Tibial nerve (tissue), 4 donors: ENCODE measurements around the gene SP5. TPM values are rescaled to one million over a fixed set of nuclear protein-coding genes. Genes with fewer than 3 reads are reported as not detected.
"Not testable (repeated sequence)": the region's sequence is repeated elsewhere in the genome, so short reads cannot be mapped to it uniquely, and the experiment has no call there.

Experiments
- DNase-seq, 2 donors: peaks; one replicate each; pipeline ENCODE4 v3.0.0-alpha.2; 2019; ENCODE audit warnings: low spot score in 2 of 2
- H3K27ac ChIP-seq, 4 donors: fragments of 200-600 bp; sonication (generic) in 3 of 4; one replicate each; pipeline ENCODE4 v1.5.1; 2017 to 2019; ENCODE audit warnings: mild to moderate bottlenecking in 1 of 4
- H3K27me3 ChIP-seq, 2 donors: fragments of 200-600 bp; sonication (generic) in 1 of 2; one replicate each; pipeline versions ENCODE4 v1.5.1 to v1.6.0; 2017 to 2019
- H3K36me3 ChIP-seq, 3 donors: fragments of 200-600 bp; sonication (generic); one replicate each; pipeline ENCODE4 v1.5.1; 2018 to 2019
- H3K4me1 ChIP-seq, 4 donors: fragments of 200-600 bp; sonication (generic) in 3 of 4; one replicate each; pipeline ENCODE4 v1.5.1; 2017 to 2019
- H3K4me3 ChIP-seq, 4 donors: fragments of 200-600 bp; sonication (generic) in 3 of 4; one replicate each; pipeline ENCODE4 v1.5.1; 2017 to 2019; ENCODE audit warnings: mild to moderate bottlenecking in 1 of 4, moderate library complexity in 1 of 4
- H3K9me3 ChIP-seq, 4 donors: fragments of 200-600 bp; sonication (generic) in 3 of 4; one replicate each; pipeline ENCODE4 v1.5.1; 2017 to 2019
- CTCF ChIP-seq, 5 experiments: fragments of 200-600 bp in 3 of 5; fragments of 450-650 bp in 2 of 5; sonication (generic) in 3 of 5; IDR thresholded peaks; one replicate each; pipeline ENCODE4 v1.5.1; 2016 to 2019; ENCODE audit warnings: antibody characterized with exemption in 5 of 5, mild to moderate bottlenecking in 3 of 5, moderate library complexity in 2 of 5
- EP300 ChIP-seq, 2 donors: sonication (generic); formaldehyde crosslinking; IDR thresholded peaks; one replicate each; pipeline ENCODE4 v1.6.1; 2017; ENCODE audit warnings: antibody characterized with exemption in 2 of 2, mild to moderate bottlenecking in 1 of 2
- POLR2A ChIP-seq, 2 donors: fragments of 450-650 bp; IDR thresholded peaks; one replicate each; pipeline ENCODE4 v1.6.1; 2017; ENCODE audit warnings: antibody characterized with exemption in 2 of 2, mild to moderate bottlenecking in 2 of 2, moderate library complexity in 2 of 2
- WGBS, 2 donors: methylation state at CpG; one replicate each; pipeline ENCODE4 v1.1.5; 2018; 5-methylcytosine and 5-hydroxymethylcytosine counted together
- total RNA-seq, 4 donors: library from RNA; depleted of rRNA; stranded (reverse); fragments of >200 nt; gene quantifications; one replicate each; pipeline ENCODE4 v1.1.0, GENCODE V29; 2016

SP5 gene
- total RNA-seq, 4 donors from 2014 or later: 6.6 to 14.1 (median 8.4) TPM

- Histone ChIP-seq H3K27ac (no peak overlapping the region), H3K36me3 (no peaks in the 10 kb centered on the region), H3K4me1 (no peaks in the 10 kb centered on the region), H3K9me3 (no peaks in the 10 kb centered on the region), H3K4me3 (no peak overlapping the region), H3K27me3 (no peaks in the 10 kb centered on the region)
- no peak for DNase-seq
- 89 to 91% methylated on average over 9 of the region's 9 CpGs for WGBS, 2 donors
- no peak for TF ChIP-seq POLR2A (IDR thresholded peaks at IDR 0.05)
- no peak for TF ChIP-seq EP300 (IDR thresholded peaks at IDR 0.05)
These were observed 44.1 kb upstream of the SP5 start for GRCh38 chr2:170671079-170671478.

- not testable (repeated sequence) for H3K4me3 ChIP-seq, H3K27me3 ChIP-seq, H3K4me1 ChIP-seq, DNase-seq, H3K9me3 ChIP-seq, H3K27ac ChIP-seq, H3K36me3 ChIP-seq
These were observed 40.9 kb upstream of the SP5 start for GRCh38 chr2:170674282-170674681.

GRCh38 chr2:170675701-170676100, 39.4 kb upstream of the SP5 start:
- Histone ChIP-seq H3K4me1 (no peaks in the 10 kb centered on the region), H3K9me3 (no peaks in the 10 kb centered on the region), H3K27me3 (no peaks in the 10 kb centered on the region), H3K36me3 (no peaks in the 10 kb centered on the region), H3K27ac (no peak overlapping the region), H3K4me3 (no peak overlapping the region)
- WGBS, 2 donors: 87 to 93% methylated on average over 6 of the region's 6 CpGs
- no peak for TF ChIP-seq EP300 (IDR thresholded peaks at IDR 0.05)
- TF ChIP-seq CTCF (IDR thresholded peaks at IDR 0.05): no peak
- TF ChIP-seq POLR2A (IDR thresholded peaks at IDR 0.05): no peak
- no peak for DNase-seq

GRCh38 chr2:170679607-170680079, 35.5 kb upstream of the SP5 start:
- 43% methylated on average over 5 of the region's 5 CpGs for WGBS, 2 donors
- Histone ChIP-seq H3K36me3 (no peaks in the 10 kb centered on the region), H3K4me1 (no peaks in the 10 kb centered on the region), H3K9me3 (no peaks in the 10 kb centered on the region), H3K27me3 (no peaks in the 10 kb centered on the region), H3K4me3 (no peak overlapping the region), H3K27ac (no peak overlapping the region)
- DNase-seq: no peak
- TF ChIP-seq POLR2A (IDR thresholded peaks at IDR 0.05) (no peak), CTCF (IDR thresholded peaks at IDR 0.05) (no peak)

GRCh38 chr2:170680172-170680941, 34.8 kb upstream of the SP5 start:
- H3K4me1 ChIP-seq: no peaks in the 10 kb centered on the region
- no peaks in the 10 kb centered on the region for H3K9me3 ChIP-seq
- no peak overlapping the region for H3K27ac ChIP-seq
- TF ChIP-seq POLR2A (IDR thresholded peaks at IDR 0.05): no peak
- no peak for TF ChIP-seq EP300 (IDR thresholded peaks at IDR 0.05)
- TF ChIP-seq CTCF (IDR thresholded peaks at IDR 0.05): no peak
- 51 to 56% methylated on average over 2 of the region's 2 CpGs for WGBS, 2 donors
- DNase-seq: no peak
- H3K36me3 ChIP-seq: no peaks in the 10 kb centered on the region
- no peak overlapping the region for H3K4me3 ChIP-seq
- H3K27me3 ChIP-seq: no peaks in the 10 kb centered on the region

GRCh38 chr2:170681311-170681710, 33.8 kb upstream of the SP5 start:
- H3K4me3 ChIP-seq: no peak overlapping the region
- H3K4me1 ChIP-seq: no peaks in the 10 kb centered on the region
- H3K9me3 ChIP-seq: no peaks in the 10 kb centered on the region
- H3K36me3 ChIP-seq: no peaks in the 10 kb centered on the region
- H3K27me3 ChIP-seq: no peaks in the 10 kb centered on the region
- H3K27ac ChIP-seq: no peak overlapping the region
- no peak for TF ChIP-seq EP300 (IDR thresholded peaks at IDR 0.05)
- no peak for DNase-seq
- 56 to 77% methylated on average over 1 of the region's 1 CpG for WGBS, 2 donors
